ENCODE results near the gene PLA2G5. TPM values are rescaled to one million over a fixed set of nuclear protein-coding genes. Genes with fewer than 3 reads are reported as not detected.

Gene PLA2G5
- total RNA-seq, 1 experiment from 2014 or later, result not detected

DNA sequence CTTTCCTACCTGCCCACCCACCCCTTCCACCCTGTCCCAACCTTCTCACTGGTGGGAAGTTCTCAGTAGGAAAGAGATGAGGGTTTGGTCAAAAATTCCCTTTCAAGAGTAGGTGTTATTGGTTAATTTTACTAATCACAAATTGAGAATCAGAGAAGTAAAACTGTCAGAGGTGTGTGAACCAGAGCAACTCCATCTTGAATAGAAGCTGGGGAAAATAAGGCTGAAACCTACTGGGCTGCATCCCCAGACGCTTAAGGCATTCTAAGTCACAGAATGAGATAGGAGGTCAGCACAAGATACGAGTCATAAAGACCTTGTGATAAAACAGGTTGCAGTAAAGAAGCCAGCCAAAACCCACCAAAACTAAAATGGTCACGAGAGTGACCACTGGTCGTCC lies 37.8 kb downstream of the PLA2G5 start:
- Histone ChIP-seq H3K27me3 (ENCODE audit: low read length) (no peaks in the 10 kb centered on the region), H3K79me2 (ENCODE audit: low read length) (no peaks in the 10 kb centered on the region), H3K4me3 (ENCODE audit: low read length) (no peak overlapping the region), H3K27ac (ENCODE audit: low read length) (no peak overlapping the region), H3K4me1 (ENCODE audit: insufficient read depth, low read length) (peaks cover 22% of the 10 kb centered on the region), H4K20me1 (ENCODE audit: low read length) (no peaks in the 10 kb centered on the region), H3K4me2 (ENCODE audit: low read length) (no peak overlapping the region), H3K36me3 (ENCODE audit: low read depth, low read length) (no peaks in the 10 kb centered on the region), H3K9ac (ENCODE audit: low read length) (no peak overlapping the region), H3K9me3 (ENCODE audit: low read length) (no peaks in the 10 kb centered on the region), H3F3A (ENCODE audit: low read length, unreplicated experiment) (peaks cover 4% of the 10 kb centered on the region), H2AFZ (ENCODE audit: low read length) (no peak overlapping the region), H3K9me2 (replicated peaks; ENCODE audit: low read length) (no peaks in the 10 kb centered on the region)
- ChIA-PET POLR2A (ENCODE audit: unreplicated experiment) (no interaction called here), CTCF (no interaction called here)
- TF ChIP-seq EZH2phosphoT487 (IDR thresholded peaks at IDR 0.05; ENCODE audit: borderline replicate concordance, low read length) (no peak), EZH2 (IDR thresholded peaks at IDR 0.05; ENCODE audit: low read length, unreplicated experiment) (no peak)
- TF ChIP-seq, protein P1, sequence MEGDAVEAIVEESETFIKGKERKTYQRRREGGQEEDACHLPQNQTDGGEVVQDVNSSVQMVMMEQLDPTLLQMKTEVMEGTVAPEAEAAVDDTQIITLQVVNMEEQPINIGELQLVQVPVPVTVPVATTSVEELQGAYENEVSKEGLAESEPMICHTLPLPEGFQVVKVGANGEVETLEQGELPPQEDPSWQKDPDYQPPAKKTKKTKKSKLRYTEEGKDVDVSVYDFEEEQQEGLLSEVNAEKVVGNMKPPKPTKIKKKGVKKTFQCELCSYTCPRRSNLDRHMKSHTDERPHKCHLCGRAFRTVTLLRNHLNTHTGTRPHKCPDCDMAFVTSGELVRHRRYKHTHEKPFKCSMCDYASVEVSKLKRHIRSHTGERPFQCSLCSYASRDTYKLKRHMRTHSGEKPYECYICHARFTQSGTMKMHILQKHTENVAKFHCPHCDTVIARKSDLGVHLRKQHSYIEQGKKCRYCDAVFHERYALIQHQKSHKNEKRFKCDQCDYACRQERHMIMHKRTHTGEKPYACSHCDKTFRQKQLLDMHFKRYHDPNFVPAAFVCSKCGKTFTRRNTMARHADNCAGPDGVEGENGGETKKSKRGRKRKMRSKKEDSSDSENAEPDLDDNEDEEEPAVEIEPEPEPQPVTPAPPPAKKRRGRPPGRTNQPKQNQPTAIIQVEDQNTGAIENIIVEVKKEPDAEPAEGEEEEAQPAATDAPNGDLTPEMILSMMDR (conservative IDR thresholded peaks at IDR 0.05; ENCODE audit: low read depth, low read length), result no peak
- ATAC-seq, result no peak
- intact Hi-C loops (cut with micrococcal nuclease), result no loop called here
- BruUV-seq (replicated peaks), result no TSS peak
- no peak for DNase-seq

DNA sequence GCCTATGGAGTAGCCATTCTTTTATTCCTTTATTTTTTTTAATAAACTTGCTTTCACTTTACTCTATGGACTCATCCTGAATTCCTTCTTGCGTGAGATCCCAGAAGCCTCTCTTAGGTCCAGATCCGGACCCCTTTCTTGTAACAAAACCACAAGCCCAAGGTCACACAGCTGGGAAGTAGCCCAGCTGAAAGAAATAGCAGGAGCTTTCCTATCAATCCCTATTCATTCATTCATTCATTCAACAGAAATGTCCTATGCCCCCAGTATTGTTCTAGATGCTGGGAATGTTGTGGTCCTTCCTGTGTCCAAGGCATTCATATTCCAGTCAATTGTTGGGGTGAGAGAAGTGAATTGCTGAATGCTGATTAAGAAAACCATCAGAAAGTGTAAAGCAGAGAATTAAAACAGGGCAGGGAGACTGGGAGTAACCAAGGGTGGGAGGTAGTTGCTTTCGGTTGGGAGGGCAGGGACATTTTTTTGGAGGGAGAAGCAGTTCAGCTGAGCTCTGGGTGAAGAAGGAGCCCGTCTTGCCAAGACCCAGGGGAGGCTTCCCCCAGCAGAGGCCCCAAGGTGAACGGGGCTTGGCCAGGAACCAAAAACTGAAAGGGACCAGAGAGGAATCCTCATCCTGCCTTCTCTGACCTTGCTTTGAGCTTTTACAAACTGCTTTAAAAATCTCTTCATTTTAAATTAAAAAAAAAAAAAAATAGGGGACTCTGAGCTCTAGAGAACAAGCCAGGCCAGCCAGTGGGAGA lies 38.6 kb downstream of the PLA2G5 start:
- H3K9me3 ChIP-seq (ENCODE audit: low read length), result no peaks in the 10 kb centered on the region
- no peaks in the 10 kb centered on the region for H3K79me2 ChIP-seq (ENCODE audit: low read length)
- H3K4me1 ChIP-seq (ENCODE audit: insufficient read depth, low read length), result peaks cover 15% of the 10 kb centered on the region
- ChIA-PET CTCF (no interaction called here), POLR2A (ENCODE audit: unreplicated experiment) (no interaction called here)
- ATAC-seq (no peak), DNase-seq (no peak)
- no peak overlapping the region for H3K27ac ChIP-seq (ENCODE audit: low read length)
- no peak overlapping the region for H3K4me3 ChIP-seq (ENCODE audit: low read length)
- no peaks in the 10 kb centered on the region for H3K9me2 ChIP-seq (replicated peaks; ENCODE audit: low read length)
- no peak overlapping the region for H3K4me2 ChIP-seq (ENCODE audit: low read length)
- no peaks in the 10 kb centered on the region for H4K20me1 ChIP-seq (ENCODE audit: low read length)
- H3K36me3 ChIP-seq (ENCODE audit: low read depth, low read length), result no peaks in the 10 kb centered on the region
- intact Hi-C loops (cut with micrococcal nuclease), result no loop called here
- H3K9ac ChIP-seq (ENCODE audit: low read length), result no peak overlapping the region
- H2AFZ ChIP-seq (ENCODE audit: low read length), result no peak overlapping the region
- no peaks in the 10 kb centered on the region for H3F3A ChIP-seq (ENCODE audit: low read length, unreplicated experiment)
- no TSS peak for BruUV-seq (replicated peaks)
- H3K27me3 ChIP-seq (ENCODE audit: low read length), result no peaks in the 10 kb centered on the region
- TF ChIP-seq EZH2 (IDR thresholded peaks at IDR 0.05; ENCODE audit: low read length, unreplicated experiment), result no peak
- TF ChIP-seq, protein P1 (conservative IDR thresholded peaks at IDR 0.05; ENCODE audit: low read depth, low read length), result no peak
- no peak for TF ChIP-seq EZH2phosphoT487 (IDR thresholded peaks at IDR 0.05; ENCODE audit: borderline replicate concordance, low read length)

DNA sequence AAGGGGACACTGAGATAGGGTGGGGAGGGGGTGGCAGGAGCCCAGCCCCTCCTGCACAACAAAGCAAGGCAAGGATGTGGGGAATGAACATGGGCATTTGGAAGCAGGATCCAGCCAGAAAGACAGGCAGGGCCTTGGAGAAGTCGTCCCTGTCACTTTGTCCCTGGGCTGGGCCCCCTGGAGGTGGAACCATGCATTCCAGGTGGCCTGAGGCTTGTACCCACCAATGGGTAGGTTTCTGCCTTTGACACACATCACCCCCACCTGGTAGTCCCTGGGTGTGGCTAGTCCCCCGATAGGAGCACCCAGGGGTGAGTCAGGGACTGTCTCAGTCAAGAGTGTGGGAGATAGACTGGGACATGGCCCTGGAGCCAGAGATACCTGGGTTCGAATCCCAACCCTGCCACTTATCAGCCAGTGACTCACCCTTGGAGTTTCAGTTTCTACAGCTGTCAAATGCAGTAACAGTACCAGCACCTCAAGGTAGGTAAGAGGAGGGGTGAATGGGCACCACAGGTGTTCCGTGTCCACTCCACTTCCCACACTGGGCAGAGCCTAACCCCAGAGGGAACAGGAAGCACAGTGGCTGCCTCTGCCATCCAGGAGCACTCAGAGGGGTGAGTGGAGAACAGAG lies 39.3 kb downstream of the PLA2G5 start:
- Histone ChIP-seq H2AFZ (ENCODE audit: low read length) (no peak overlapping the region), H3K9me3 (ENCODE audit: low read length) (no peaks in the 10 kb centered on the region), H4K20me1 (ENCODE audit: low read length) (no peaks in the 10 kb centered on the region), H3K4me1 (ENCODE audit: insufficient read depth, low read length) (peaks cover 14% of the 10 kb centered on the region), H3K9me2 (replicated peaks; ENCODE audit: low read length) (no peaks in the 10 kb centered on the region), H3K27me3 (ENCODE audit: low read length) (no peaks in the 10 kb centered on the region), H3K9ac (ENCODE audit: low read length) (no peak overlapping the region), H3F3A (ENCODE audit: low read length, unreplicated experiment) (no peaks in the 10 kb centered on the region), H3K27ac (ENCODE audit: low read length) (no peak overlapping the region), H3K36me3 (ENCODE audit: low read depth, low read length) (no peaks in the 10 kb centered on the region), H3K4me2 (ENCODE audit: low read length) (no peak overlapping the region), H3K79me2 (ENCODE audit: low read length) (no peaks in the 10 kb centered on the region), H3K4me3 (ENCODE audit: low read length) (no peak overlapping the region)
- TF ChIP-seq, protein P1 (conservative IDR thresholded peaks at IDR 0.05; ENCODE audit: low read depth, low read length), result 0 out of 2 replicates have a peak, but pooled peaks have one; percentile 16
- TF ChIP-seq EZH2phosphoT487 (IDR thresholded peaks at IDR 0.05; ENCODE audit: borderline replicate concordance, low read length), result no peak
- DNase-seq, result no peak
- BruUV-seq (replicated peaks), result no TSS peak
- no peak for ATAC-seq
- POLR2A ChIA-PET (ENCODE audit: unreplicated experiment), result no interaction called here
- CTCF ChIA-PET, result no interaction called here
- intact Hi-C loops (cut with micrococcal nuclease), result no loop called here
